Hematopoietic multipotent progenitor cell treated with erythropoietin and hydrocortisone succinate and interleukin-3 and kit ligand, for 6 days (in vitro differentiated cells): ENCODE results near the gene SPDYE16.
"Not testable (repeated sequence)": the region's sequence is repeated elsewhere in the genome, so short reads cannot be mapped to it uniquely, and the experiment has no call there.

Source experiments
- DNase-seq: peaks from one replicate; pipeline ENCODE4 v3.0.0-alpha.2; 2015

The SPDYE16 gene

GRCh38 chr7:76503244-76503643 lies 39.9 kb downstream of the SPDYE16 start:
- DNase-seq, result not testable (repeated sequence)

GRCh38 chr7:76502836-76503235 lies 40.3 kb downstream of the SPDYE16 start:
- DNase-seq, result not testable (repeated sequence)

- DNase-seq, result not testable (repeated sequence)
These were observed 40.9 kb downstream of the SPDYE16 start for GRCh38 chr7:76502224-76502623.

GRCh38 chr7:76499924-76500241 lies 43.2 kb downstream of the SPDYE16 start:
- not testable (repeated sequence) for DNase-seq

GRCh38 chr7:76499201-76499923 lies 43.7 kb downstream of the SPDYE16 start:
- DNase-seq, result not testable (repeated sequence)

GRCh38 chr7:76498583-76499200 lies 44.4 kb downstream of the SPDYE16 start:
- DNase-seq, result not testable (repeated sequence)

- DNase-seq, result not testable (repeated sequence)
These were observed 45.0 kb downstream of the SPDYE16 start for GRCh38 chr7:76497918-76498582.

- not testable (repeated sequence) for DNase-seq
These were observed 47.4 kb downstream of the SPDYE16 start for GRCh38 chr7:76495717-76496116.

- not testable (repeated sequence) for DNase-seq
These were observed 51.0 kb downstream of the SPDYE16 start for GRCh38 chr7:76492139-76492538.

- DNase-seq, result not testable (repeated sequence)
These were observed 55.1 kb downstream of the SPDYE16 start for GRCh38 chr7:76487969-76488368.

GRCh38 chr7:76486618-76487017 lies 56.5 kb downstream of the SPDYE16 start:
- DNase-seq, result not testable (repeated sequence)

GRCh38 chr7:76485822-76486610 lies 57.1 kb downstream of the SPDYE16 start:
- DNase-seq, result not testable (repeated sequence)

GRCh38 chr7:76484456-76484855 lies 58.6 kb downstream of the SPDYE16 start:
- DNase-seq, result not testable (repeated sequence)

GRCh38 chr7:76483081-76483480 lies 60.0 kb downstream of the SPDYE16 start:
- not testable (repeated sequence) for DNase-seq

- DNase-seq, result not testable (repeated sequence)
These were observed 60.4 kb downstream of the SPDYE16 start for GRCh38 chr7:76482660-76483059.
